GM06990 (cell line): ENCODE measurements around the gene SYTL2.

ENCODE experiments used
- DNase-seq: peaks from one replicate; pipeline ENCODE4 v3.0.0-alpha.2; 2011; ENCODE audit not compliant: insufficient read length; ENCODE audit errors: extremely low read depth
- H3K27me3 ChIP-seq: replicated peaks from 2 replicates; pipeline ENCODE4 v1.6.0; 2011; ENCODE audit warnings: low read length; ENCODE audit not compliant: control insufficient read depth, insufficient read depth
- H3K36me3 ChIP-seq: 2 replicates; pipeline ENCODE4 v1.5.1; 2011; ENCODE audit warnings: low read length; ENCODE audit not compliant: control insufficient read depth, insufficient read depth
- H3K4me3 ChIP-seq: replicated peaks from 2 replicates; pipeline ENCODE4 v1.5.1; 2011; ENCODE audit warnings: low read depth, mild to moderate bottlenecking, control low read depth, low read length
- CTCF ChIP-seq: IDR thresholded peaks from 2 replicates; pipeline ENCODE4 v1.5.1; 2011; ENCODE audit warnings: low read length, control low read depth, mild to moderate bottlenecking, inconsistent platforms; ENCODE audit not compliant: insufficient read depth, poor library complexity, severe bottlenecking

Gene SYTL2

GRCh38 chr11:85768473-85769146 is 42.3 kb downstream of the SYTL2 start:
- no peak for TF ChIP-seq CTCF
- Histone ChIP-seq H3K4me3 (no peak overlapping the region), H3K27me3 (no peaks in the 10 kb centered on the region; the same call in 1 of the 2 replicates), H3K36me3 (no peaks in the 10 kb centered on the region)
- DNase-seq, result no peak

- DNase-seq, result no peak
- Histone ChIP-seq H3K27me3 (no peaks in the 10 kb centered on the region; the same call in 1 of the 2 replicates), H3K4me3 (no peak overlapping the region), H3K36me3 (no peaks in the 10 kb centered on the region)
- no peak for TF ChIP-seq CTCF
These were observed 43.5 kb downstream of the SYTL2 start for GRCh38 chr11:85767246-85767945.

GRCh38 chr11:85766721-85767161 is 44.2 kb downstream of the SYTL2 start:
- no peaks in the 10 kb centered on the region; the same call in 1 of the 2 replicates for H3K27me3 ChIP-seq
- no peaks in the 10 kb centered on the region for H3K36me3 ChIP-seq
- no peak overlapping the region for H3K4me3 ChIP-seq
- TF ChIP-seq CTCF, result no peak
- no peak for DNase-seq

- DNase-seq, result no peak
- no peak for TF ChIP-seq CTCF
- Histone ChIP-seq H3K27me3 (no peaks in the 10 kb centered on the region; the same call in 1 of the 2 replicates), H3K4me3 (no peak overlapping the region), H3K36me3 (no peaks in the 10 kb centered on the region)
These were observed 46.1 kb downstream of the SYTL2 start for GRCh38 chr11:85764796-85765195.

- no peak for TF ChIP-seq CTCF
- Histone ChIP-seq H3K4me3 (no peak overlapping the region), H3K27me3 (no peaks in the 10 kb centered on the region), H3K36me3 (no peaks in the 10 kb centered on the region)
- DNase-seq, result no peak
These were observed 48.7 kb downstream of the SYTL2 start for GRCh38 chr11:85762226-85762625.

- no peak for DNase-seq
- H3K4me3 ChIP-seq, result no peak overlapping the region
- no peaks in the 10 kb centered on the region for H3K27me3 ChIP-seq
- H3K36me3 ChIP-seq, result no peaks in the 10 kb centered on the region
- TF ChIP-seq CTCF, result no peak
These were observed 51.0 kb downstream of the SYTL2 start for GRCh38 chr11:85759915-85760314.
